Measurements from ENCODE around the gene PLA2G4B.

GRCh38 chr15:41842229-41842628 lies 3.6 kb downstream of the PLA2G4B start:
- TF ChIP-seq, protein P1, sequence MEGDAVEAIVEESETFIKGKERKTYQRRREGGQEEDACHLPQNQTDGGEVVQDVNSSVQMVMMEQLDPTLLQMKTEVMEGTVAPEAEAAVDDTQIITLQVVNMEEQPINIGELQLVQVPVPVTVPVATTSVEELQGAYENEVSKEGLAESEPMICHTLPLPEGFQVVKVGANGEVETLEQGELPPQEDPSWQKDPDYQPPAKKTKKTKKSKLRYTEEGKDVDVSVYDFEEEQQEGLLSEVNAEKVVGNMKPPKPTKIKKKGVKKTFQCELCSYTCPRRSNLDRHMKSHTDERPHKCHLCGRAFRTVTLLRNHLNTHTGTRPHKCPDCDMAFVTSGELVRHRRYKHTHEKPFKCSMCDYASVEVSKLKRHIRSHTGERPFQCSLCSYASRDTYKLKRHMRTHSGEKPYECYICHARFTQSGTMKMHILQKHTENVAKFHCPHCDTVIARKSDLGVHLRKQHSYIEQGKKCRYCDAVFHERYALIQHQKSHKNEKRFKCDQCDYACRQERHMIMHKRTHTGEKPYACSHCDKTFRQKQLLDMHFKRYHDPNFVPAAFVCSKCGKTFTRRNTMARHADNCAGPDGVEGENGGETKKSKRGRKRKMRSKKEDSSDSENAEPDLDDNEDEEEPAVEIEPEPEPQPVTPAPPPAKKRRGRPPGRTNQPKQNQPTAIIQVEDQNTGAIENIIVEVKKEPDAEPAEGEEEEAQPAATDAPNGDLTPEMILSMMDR (IDR thresholded peaks at IDR 0.05), result no peak
- no peak for TF ChIP-seq POLR2A (IDR thresholded peaks at IDR 0.05)

Measured in sigmoid colon (tissue), 3 donors.